Measurements from ENCODE around the gene BTRC. TPM values are rescaled to one million over a fixed set of nuclear protein-coding genes. Genes with fewer than 3 reads are reported as not detected.
"Not testable (repeated sequence)": the region's sequence is repeated elsewhere in the genome, so short reads cannot be mapped to it uniquely, and the experiment has no call there.

BTRC gene
- total RNA-seq, 1 experiment from 2014 or later, result 5.7 TPM

GRCh38 chr10:101385866-101386658 lies 32.1 kb downstream of the BTRC start:
- H3K4me3 ChIP-seq (ENCODE audit: low read length), result no peak overlapping the region
- no peak overlapping the region for H3K27ac ChIP-seq (ENCODE audit: low read length)
- no peaks in the 10 kb centered on the region for H4K20me1 ChIP-seq (ENCODE audit: low read length)
- no peaks in the 10 kb centered on the region for H3F3A ChIP-seq (ENCODE audit: low read length, unreplicated experiment)
- no peaks in the 10 kb centered on the region for H3K9me3 ChIP-seq (ENCODE audit: low read length)
- H3K27me3 ChIP-seq (ENCODE audit: low read length), result no peaks in the 10 kb centered on the region
- H3K9me2 ChIP-seq (replicated peaks; ENCODE audit: low read length), result no peaks in the 10 kb centered on the region
- no peak overlapping the region for H3K9ac ChIP-seq (ENCODE audit: low read length)
- no peak overlapping the region for H3K4me2 ChIP-seq (ENCODE audit: low read length)
- no peak for ATAC-seq
- no peak for DNase-seq
- POLR2A ChIA-PET (ENCODE audit: unreplicated experiment), result no interaction called here
- no peaks in the 10 kb centered on the region for H3K36me3 ChIP-seq (ENCODE audit: low read depth, low read length)
- no peaks in the 10 kb centered on the region for H3K79me2 ChIP-seq (ENCODE audit: low read length)
- no TSS peak for BruUV-seq (replicated peaks)
- CTCF ChIA-PET, result no interaction called here
- intact Hi-C loops (cut with micrococcal nuclease), result no loop called here
- no peak overlapping the region for H2AFZ ChIP-seq (ENCODE audit: low read length)
- TF ChIP-seq CTCF (conservative IDR thresholded peaks at IDR 0.05; ENCODE audit: low read depth, low read length) (no peak), EZH2 (IDR thresholded peaks at IDR 0.05; ENCODE audit: low read length, unreplicated experiment) (no peak), EZH2phosphoT487 (IDR thresholded peaks at IDR 0.05; ENCODE audit: borderline replicate concordance, low read length) (no peak)
- no peaks in the 10 kb centered on the region for H3K4me1 ChIP-seq (ENCODE audit: insufficient read depth, low read length)

DNA sequence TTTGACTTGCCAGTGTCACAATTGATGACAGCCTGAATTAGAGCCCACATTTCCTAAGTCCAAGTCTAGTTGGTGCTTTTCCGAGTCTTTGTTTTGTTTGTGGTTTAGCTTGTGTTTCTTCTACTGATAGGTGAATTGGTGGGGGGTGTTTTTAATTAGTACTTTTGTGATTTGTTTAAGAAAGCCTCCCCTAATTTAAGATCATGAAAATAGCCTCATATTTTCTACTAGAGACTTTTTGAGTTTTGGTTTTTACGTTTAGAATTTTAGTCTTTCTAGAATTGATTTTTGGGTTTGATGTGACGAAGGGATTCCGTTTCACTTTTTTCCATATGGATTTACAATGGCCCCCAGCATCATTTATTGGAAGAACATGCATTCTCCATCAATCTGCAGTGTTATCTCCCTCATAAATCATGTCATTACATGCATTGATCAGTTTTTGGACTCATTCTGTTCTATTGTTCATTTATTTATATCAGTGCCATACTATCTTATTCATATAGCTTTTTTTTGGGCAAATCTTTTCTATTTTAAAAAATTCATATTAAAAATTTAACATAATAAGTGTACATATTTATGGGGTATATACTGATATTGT lies 32.8 kb downstream of the BTRC start:
- no peak overlapping the region for H2AFZ ChIP-seq (ENCODE audit: low read length)
- H3K27me3 ChIP-seq (ENCODE audit: low read length), result no peaks in the 10 kb centered on the region
- no peaks in the 10 kb centered on the region for H3K9me2 ChIP-seq (replicated peaks; ENCODE audit: low read length)
- H3K4me3 ChIP-seq (ENCODE audit: low read length), result no peak overlapping the region
- H4K20me1 ChIP-seq (ENCODE audit: low read length), result no peaks in the 10 kb centered on the region
- H3K79me2 ChIP-seq (ENCODE audit: low read length), result no peaks in the 10 kb centered on the region
- no peaks in the 10 kb centered on the region for H3K9me3 ChIP-seq (ENCODE audit: low read length)
- intact Hi-C loops (cut with micrococcal nuclease), result no loop called here
- TF ChIP-seq CTCF (conservative IDR thresholded peaks at IDR 0.05; ENCODE audit: low read depth, low read length) (no peak), EZH2 (IDR thresholded peaks at IDR 0.05; ENCODE audit: low read length, unreplicated experiment) (no peak)
- POLR2A ChIA-PET (ENCODE audit: unreplicated experiment), result no interaction called here
- H3K9ac ChIP-seq (ENCODE audit: low read length), result no peak overlapping the region
- ATAC-seq, result no peak
- no peak for DNase-seq
- no peaks in the 10 kb centered on the region for H3F3A ChIP-seq (ENCODE audit: low read length, unreplicated experiment)
- BruUV-seq (replicated peaks), result no TSS peak
- CTCF ChIA-PET, result no interaction called here
- no peak overlapping the region for H3K27ac ChIP-seq (ENCODE audit: low read length)
- H3K36me3 ChIP-seq (ENCODE audit: low read depth, low read length), result no peaks in the 10 kb centered on the region
- no peak overlapping the region for H3K4me2 ChIP-seq (ENCODE audit: low read length)
- no peaks in the 10 kb centered on the region for H3K4me1 ChIP-seq (ENCODE audit: insufficient read depth, low read length)

- ChIA-PET CTCF (no interaction called here), POLR2A (ENCODE audit: unreplicated experiment) (no interaction called here)
- DNase-seq, result no peak
- TF ChIP-seq EZH2phosphoT487 (IDR thresholded peaks at IDR 0.05; ENCODE audit: borderline replicate concordance, low read length), result no peak
- no peak for TF ChIP-seq EZH2 (IDR thresholded peaks at IDR 0.05; ENCODE audit: low read length, unreplicated experiment)
- no peak for TF ChIP-seq CTCF (conservative IDR thresholded peaks at IDR 0.05; ENCODE audit: low read depth, low read length)
- H3F3A ChIP-seq (ENCODE audit: low read length, unreplicated experiment), result no peaks in the 10 kb centered on the region
- H3K36me3 ChIP-seq (ENCODE audit: low read depth, low read length), result no peaks in the 10 kb centered on the region
- no peak overlapping the region for H3K9ac ChIP-seq (ENCODE audit: low read length)
- no peaks in the 10 kb centered on the region for H3K9me2 ChIP-seq (replicated peaks; ENCODE audit: low read length)
- H3K27ac ChIP-seq (ENCODE audit: low read length), result no peak overlapping the region
- ATAC-seq, result no peak
- intact Hi-C loops (cut with micrococcal nuclease), result no loop called here
- no peak overlapping the region for H3K4me2 ChIP-seq (ENCODE audit: low read length)
- BruUV-seq (replicated peaks), result no TSS peak
- H3K27me3 ChIP-seq (ENCODE audit: low read length), result no peaks in the 10 kb centered on the region
- no peaks in the 10 kb centered on the region for H3K9me3 ChIP-seq (ENCODE audit: low read length)
- no peak overlapping the region for H3K4me3 ChIP-seq (ENCODE audit: low read length)
- no peaks in the 10 kb centered on the region for H3K4me1 ChIP-seq (ENCODE audit: insufficient read depth, low read length)
- no peak overlapping the region for H2AFZ ChIP-seq (ENCODE audit: low read length)
- H4K20me1 ChIP-seq (ENCODE audit: low read length), result no peaks in the 10 kb centered on the region
- H3K79me2 ChIP-seq (ENCODE audit: low read length), result no peaks in the 10 kb centered on the region
Observed at GRCh38 chr10:101388676-101389276, 34.8 kb downstream of the BTRC start.

DNA sequence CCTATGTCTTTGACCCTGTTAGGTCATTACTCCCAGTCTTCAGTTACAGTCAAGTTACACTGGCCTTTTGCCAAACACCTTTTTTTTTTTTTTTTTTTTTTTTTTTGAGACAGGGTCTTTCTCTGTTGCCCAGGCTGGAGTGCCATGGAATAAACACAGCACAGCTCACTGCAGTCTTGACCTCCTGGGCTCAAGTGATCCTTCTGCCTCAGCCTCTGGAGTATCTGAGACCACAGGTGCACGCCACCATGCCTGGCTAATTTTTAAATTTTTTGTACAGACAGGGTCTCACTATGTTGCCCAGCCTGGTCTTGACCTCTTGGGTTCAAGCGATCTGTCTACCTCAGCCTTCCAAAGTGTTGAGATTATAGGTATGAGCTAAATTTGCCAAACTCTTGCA lies 35.6 kb downstream of the BTRC start:
- H2AFZ ChIP-seq (ENCODE audit: low read length), result not testable (repeated sequence)
- POLR2A ChIA-PET (ENCODE audit: unreplicated experiment), result interaction anchor here (0.7 kb wide), 1 partner anchor 50 kb away, joined by 22 read pairs; no protein-coding TSS in a partner anchor

More for the DNA sequence above, 35.6 kb downstream of the BTRC start:
- H3K9ac ChIP-seq (ENCODE audit: low read length); CTCF ChIA-PET; H3K9me2 ChIP-seq (replicated peaks; ENCODE audit: low read length); H3K4me3 ChIP-seq (ENCODE audit: low read length); intact Hi-C loops (cut with micrococcal nuclease); BruUV-seq (replicated peaks); H3K79me2 ChIP-seq (ENCODE audit: low read length); DNase-seq; H3K27me3 ChIP-seq (ENCODE audit: low read length); H4K20me1 ChIP-seq (ENCODE audit: low read length); H3K4me1 ChIP-seq (ENCODE audit: insufficient read depth, low read length); ATAC-seq; H3F3A ChIP-seq (ENCODE audit: low read length, unreplicated experiment); H3K4me2 ChIP-seq (ENCODE audit: low read length); H3K9me3 ChIP-seq (ENCODE audit: low read length); H3K36me3 ChIP-seq (ENCODE audit: low read depth, low read length); H3K27ac ChIP-seq (ENCODE audit: low read length): not testable (repeated sequence)

Data from PC-3 (cell line).